ENCODE data around the gene CCL17. TPM values are rescaled to one million over a fixed set of nuclear protein-coding genes. Genes with fewer than 3 reads are reported as not detected.
A peak's percentile ranks its signal among the peaks of the same experiment; 100 is the strongest.

Gene CCL17
- polyA plus RNA-seq, 5 donors = not detected

DNA sequence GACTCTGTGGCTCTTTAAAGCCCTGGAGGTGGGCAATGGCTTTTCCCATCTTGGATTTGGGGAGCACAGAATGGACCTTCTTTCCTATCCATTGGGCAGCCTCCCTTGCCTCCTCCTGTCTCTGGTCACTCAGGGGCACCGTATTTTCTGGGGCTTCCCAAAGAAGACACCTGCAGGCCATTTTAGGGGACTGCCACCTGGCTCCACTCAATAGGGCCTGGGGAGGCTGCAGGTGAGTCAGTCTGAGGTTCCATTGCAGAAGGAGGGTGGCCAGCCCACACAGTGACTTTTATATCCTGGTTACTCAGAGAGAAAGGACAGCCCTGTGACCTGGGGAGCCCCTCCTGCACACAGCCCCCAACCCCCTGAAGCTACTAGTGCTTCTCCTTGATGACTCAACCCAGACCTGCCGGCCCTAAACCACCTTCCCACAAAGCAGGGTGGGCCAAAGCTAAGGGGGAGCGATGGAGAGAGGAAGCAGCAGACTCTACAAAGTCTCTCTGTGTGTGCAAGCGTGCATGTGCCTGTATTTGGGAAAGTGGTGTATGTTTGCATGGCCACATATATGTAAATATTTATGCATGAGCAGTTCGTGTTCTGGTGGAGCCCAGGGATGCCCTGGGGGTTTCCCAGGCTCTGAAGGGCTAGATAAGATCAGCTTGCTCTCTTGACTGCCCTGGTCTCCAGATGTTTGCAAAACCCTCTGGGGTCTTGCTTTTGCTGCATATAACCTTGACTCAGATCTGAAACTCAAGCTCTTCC lies 27.3 kb upstream of the CCL17 start:
- no peak for DNase-seq

DNA sequence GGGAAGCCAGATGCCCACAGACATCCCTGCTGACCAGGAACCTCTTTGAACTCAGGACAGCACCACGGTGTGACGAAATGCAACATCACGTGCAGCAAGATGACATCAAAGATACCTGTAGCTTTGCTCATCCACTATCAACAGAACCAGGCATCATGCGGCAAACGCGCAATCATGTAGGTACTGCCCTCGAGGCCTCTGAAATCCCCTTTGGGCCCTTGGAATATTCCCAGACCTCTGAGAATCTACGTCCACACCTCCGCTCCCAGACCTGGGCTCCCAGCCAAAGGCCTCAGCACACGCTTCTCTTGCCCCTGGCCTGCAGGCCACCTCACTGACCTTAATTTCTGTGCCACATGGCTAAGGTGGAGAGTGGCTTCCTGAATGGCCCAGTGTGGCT lies 25.0 kb upstream of the CCL17 start:
- no peak for DNase-seq

DNA sequence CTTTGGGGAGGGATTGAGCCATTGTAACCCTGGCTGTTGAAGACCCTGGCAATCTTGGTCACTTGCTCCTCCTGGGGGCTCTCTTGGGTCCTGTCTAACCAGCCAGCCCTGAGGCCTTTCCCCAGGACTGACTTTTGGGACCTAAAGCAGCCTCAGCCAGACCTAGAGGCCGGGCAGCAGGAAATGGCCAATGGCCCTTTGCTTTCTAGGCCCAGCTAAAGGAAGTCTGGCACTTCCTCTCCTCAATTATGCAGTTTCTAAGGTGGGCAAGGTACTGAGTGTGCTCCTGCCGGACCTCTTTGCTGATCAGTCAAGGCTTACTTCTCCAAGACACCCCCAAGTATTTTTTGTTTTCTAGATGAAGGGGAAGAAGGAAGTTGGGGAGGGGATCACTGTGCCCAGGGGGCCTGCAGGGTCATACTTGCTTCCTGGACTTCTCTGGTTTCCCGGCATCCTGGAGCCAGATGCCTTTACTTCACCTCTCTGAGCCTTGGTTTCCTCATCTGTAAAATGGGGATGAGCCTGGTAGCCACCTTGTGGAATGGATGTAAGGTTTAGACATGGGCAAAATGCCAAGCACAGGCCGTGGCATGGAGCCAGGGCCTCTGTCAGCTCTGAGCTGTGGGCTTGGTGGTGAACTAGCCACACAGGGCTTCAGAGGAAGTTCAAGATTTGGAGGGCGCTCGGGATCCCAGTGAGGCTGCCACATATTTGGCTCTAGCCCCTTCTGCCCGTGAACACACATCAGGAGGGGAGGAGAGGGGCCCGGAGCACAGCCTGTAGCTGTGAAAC lies 23.7 kb upstream of the CCL17 start:
- no peak for DNase-seq

DNA sequence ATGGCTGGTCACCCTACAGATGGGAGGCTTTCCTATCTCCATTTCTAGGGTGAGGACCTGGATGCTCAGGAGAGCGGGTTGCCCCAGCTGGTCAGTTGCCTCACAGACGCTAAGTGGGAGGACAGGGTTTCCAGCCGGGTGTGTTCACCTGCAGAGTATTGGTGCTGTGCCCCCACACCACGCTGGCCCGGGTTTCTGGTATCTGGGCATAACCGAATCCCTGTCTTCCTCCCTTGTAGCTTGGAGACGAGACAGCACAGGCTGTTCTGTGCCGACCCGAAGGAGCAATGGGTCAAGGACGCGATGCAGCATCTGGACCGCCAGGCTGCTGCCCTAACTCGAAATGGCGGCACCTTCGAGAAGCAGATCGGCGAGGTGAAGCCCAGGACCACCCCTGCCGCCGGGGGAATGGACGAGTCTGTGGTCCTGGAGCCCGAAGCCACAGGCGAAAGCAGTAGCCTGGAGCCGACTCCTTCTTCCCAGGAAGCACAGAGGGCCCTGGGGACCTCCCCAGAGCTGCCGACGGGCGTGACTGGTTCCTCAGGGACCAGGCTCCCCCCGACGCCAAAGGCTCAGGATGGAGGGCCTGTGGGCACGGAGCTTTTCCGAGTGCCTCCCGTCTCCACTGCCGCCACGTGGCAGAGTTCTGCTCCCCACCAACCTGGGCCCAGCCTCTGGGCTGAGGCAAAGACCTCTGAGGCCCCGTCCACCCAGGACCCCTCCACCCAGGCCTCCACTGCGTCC lies 22.6 kb upstream of the CCL17 start:
- no peak for DNase-seq

DNA sequence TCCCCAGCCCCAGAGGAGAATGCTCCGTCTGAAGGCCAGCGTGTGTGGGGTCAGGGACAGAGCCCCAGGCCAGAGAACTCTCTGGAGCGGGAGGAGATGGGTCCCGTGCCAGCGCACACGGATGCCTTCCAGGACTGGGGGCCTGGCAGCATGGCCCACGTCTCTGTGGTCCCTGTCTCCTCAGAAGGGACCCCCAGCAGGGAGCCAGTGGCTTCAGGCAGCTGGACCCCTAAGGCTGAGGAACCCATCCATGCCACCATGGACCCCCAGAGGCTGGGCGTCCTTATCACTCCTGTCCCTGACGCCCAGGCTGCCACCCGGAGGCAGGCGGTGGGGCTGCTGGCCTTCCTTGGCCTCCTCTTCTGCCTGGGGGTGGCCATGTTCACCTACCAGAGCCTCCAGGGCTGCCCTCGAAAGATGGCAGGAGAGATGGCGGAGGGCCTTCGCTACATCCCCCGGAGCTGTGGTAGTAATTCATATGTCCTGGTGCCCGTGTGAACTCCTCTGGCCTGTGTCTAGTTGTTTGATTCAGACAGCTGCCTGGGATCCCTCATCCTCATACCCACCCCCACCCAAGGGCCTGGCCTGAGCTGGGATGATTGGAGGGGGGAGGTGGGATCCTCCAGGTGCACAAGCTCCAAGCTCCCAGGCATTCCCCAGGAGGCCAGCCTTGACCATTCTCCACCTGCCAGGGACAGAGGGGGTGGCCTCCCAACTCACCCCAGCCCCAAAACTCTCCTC lies 21.9 kb upstream of the CCL17 start:
- no peak for DNase-seq

DNA sequence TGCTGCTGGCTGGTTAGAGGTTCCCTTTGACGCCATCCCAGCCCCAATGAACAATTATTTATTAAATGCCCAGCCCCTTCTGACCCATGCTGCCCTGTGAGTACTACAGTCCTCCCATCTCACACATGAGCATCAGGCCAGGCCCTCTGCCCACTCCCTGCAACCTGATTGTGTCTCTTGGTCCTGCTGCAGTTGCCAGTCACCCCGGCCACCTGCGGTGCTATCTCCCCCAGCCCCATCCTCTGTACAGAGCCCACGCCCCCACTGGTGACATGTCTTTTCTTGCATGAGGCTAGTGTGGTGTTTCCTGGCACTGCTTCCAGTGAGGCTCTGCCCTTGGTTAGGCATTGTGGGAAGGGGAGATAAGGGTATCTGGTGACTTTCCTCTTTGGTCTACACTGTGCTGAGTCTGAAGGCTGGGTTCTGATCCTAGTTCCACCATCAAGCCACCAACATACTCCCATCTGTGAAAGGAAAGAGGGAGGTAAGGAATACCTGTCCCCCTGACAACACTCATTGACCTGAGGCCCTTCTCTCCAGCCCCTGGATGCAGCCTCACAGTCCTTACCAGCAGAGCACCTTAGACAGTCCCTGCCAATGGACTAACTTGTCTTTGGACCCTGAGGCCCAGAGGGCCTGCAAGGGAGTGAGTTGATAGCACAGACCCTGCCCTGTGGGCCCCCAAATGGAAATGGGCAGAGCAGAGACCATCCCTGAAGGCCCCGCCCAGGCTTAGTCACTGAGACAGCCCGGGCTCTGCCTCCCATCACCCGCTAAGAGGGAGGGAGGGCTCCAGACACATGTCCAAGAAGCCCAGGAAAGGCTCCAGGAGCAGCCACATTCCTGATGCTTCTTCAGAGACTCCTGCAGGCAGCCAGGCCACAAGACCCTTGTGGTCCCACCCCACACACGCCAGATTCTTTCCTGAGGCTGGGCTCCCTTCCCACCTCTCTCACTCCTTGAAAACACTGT lies 21.0 kb upstream of the CCL17 start:
- no peak for DNase-seq

DNA sequence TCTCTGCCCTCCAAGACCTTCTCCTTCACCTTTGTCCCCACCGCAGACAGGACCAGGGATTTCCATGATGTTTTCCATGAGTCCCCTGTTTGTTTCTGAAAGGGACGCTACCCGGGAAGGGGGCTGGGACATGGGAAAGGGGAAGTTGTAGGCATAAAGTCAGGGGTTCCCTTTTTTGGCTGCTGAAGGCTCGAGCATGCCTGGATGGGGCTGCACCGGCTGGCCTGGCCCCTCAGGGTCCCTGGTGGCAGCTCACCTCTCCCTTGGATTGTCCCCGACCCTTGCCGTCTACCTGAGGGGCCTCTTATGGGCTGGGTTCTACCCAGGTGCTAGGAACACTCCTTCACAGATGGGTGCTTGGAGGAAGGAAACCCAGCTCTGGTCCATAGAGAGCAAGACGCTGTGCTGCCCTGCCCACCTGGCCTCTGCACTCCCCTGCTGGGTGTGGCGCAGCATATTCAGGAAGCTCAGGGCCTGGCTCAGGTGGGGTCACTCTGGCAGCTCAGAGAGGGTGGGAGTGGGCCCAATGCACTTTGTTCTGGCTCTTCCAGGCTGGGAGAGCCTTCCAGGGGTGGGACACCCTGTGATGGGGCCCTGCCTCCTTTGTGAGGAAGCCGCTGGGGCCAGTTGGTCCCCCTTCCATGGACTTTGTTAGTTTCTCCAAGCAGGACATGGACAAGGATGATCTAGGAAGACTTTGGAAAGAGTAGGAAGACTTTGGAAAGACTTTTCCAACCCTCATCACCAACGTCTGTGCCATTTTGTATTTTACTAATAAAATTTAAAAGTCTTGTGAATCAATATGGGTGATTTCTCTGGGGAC lies 20.1 kb upstream of the CCL17 start:
- DNase-seq = no peak

DNA sequence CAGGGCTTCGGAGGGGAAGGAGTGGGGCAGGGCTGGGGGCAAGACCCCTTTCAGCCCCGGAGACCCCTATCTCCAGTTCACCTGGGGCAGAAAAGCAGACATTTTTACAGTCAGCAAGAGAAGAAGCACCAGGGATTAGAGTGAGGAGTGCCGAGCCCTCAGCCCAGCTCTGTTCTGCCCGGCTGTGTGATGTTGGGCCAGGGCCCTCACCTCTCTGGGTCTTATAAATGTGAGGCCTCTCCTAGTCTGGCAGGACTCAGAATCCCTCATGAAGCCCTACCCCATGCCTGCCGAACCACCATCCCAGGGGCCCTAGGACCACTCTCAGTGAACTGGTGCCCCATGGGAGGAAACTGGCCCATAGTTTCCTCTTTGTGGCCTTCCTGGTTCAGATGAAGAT lies 19.5 kb upstream of the CCL17 start:
- DNase-seq = no peak

DNA sequence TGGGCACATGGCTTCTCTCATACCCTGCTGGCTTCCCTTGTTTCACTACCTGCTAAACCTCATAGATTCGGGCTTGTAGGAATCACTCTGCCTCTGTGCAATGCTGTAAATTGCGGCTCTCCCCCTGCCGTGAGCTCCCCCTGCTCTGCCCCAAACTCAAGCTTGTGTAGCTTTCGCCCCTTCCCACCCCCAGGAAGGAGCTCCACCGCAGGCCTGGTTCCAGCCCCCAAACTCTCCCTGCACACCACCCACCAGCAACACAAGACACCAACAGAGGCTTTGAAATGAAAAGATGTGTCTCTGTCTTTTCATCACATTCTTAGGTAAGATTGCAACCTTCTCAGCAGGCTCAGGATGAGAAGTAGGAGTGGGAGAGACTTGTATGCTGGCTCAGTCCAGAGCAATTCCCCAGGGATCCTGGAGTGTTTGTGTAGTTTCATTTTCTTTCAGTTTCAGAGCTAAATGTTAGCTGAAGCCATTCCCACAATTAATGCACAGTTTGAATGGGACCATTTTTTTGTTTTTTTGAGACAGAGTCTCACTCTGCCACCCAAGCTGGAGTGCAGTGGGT lies 18.1 kb upstream of the CCL17 start:
- DNase-seq = no peak

DNA sequence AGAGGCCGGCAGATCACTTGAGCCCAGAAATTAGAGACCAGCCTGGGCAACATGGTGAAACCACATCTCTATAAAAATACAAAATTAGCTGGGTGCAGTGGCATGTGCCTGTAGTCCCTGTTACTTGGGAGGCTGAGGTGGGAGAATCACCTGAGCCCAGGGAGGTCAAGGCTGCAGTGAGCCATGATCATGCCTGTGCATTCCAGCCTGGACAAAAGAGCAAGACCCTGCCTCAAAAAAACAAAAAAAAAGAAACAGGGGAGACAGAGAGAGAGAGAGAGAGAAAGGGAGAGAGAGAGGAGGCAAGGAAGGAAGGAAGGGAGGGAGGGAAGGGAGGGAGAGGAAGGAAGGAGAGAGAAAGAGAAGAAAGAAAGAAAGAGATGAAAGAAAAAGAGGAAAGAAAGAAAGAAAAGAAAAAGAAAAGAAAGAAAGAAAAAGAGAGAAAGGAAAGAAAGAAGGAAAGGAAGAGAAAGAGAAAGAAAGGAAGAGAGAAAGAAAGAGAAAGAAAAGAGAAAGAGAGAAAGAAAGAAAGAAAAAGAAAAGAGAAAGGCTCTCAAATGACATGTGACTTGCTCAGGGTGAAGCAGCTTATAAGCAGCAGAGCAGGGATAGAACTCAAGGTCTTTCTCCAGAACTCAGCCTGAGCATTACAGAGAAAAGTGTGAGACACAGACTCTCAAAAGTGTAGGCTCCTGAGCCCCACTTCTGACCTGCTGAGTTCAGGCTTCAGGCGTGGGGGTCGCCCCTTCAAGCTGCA lies 16.8 kb upstream of the CCL17 start:
- no peak for DNase-seq

DNA sequence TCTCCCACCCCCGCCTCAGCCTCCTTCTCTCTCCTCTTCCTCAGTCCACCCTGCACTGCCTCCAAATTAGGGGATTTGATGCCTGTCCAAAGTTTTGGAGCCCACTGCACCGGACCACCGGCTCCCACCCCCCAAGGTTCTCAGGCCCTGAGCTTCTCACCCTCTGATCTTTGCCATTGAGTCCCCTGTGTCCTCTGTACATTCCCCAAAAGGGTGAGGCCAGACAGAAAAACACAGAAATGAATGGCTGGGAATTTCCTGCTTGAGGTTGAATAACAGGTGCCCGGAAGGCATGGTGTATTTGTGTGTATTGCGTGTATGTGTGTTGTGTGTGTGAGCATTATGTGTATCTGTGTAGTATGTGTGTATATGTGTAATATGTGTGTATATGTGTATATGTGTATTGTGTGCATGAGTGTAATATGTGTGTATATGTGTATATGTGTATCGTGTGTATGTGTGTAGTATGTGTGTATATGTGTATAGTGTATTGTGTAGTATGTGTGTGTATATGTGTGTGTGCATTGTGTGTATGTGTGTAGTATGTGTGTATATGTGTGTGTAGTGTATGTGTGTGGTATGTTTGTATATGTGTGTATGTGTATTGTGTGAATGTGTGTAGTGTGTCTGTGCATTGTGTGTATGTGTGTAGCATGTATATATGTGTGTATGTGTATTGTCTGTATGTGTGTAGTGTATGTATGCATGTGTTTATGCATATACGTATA lies 16.0 kb upstream of the CCL17 start:
- DNase-seq = no peak

DNA sequence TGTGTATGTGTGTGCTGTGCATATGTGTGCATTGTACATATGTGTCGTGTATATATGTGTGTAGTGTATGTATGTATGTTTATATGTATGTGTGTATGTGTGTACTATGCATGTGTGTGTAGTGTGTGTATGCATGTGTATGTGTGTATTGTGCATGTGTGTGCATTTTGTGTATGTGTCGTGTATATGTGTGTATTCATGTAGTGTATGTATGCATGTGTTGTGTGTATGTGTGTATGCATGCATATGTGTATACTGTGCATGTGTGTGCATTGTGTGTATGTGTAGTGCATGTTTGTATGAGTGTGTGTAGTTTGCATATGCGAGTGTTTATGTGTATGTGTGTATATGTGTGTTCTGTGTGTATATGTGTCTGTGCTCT lies 15.5 kb upstream of the CCL17 start:
- DNase-seq = no peak

DNA sequence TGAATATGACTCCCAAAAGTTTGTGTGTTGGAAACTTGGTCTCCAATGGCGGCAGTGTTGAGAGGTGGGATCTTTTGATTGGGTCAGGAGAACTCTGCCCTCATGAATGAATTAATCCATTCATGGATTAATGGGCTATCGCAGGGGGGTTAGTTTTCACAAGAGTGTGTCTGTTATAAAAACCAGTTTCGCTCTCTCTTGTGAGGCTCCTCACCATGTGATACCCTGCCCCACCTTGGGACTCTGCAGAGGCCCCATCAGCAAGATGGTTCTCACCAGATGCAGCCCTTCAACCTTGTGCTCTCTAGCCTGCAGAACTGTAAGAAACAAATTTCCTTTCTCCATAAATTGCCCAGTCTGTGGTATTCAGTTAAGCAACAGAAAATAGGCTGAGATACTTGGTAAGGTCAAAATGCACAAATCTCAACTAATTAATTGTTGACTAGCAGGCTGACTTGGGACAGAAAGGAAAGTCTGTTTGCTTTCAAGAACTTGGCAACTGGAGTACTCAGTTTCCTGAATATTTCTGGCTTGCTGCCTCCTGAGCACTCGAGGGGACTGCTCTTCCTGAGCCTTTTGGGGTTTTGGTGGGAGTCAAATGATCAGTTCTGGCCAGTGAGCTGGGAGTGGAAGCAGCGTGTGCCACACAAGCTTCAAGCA lies 13.8 kb upstream of the CCL17 start:
- peak in 1 of 2 donors; percentile 32 for DNase-seq

DNA sequence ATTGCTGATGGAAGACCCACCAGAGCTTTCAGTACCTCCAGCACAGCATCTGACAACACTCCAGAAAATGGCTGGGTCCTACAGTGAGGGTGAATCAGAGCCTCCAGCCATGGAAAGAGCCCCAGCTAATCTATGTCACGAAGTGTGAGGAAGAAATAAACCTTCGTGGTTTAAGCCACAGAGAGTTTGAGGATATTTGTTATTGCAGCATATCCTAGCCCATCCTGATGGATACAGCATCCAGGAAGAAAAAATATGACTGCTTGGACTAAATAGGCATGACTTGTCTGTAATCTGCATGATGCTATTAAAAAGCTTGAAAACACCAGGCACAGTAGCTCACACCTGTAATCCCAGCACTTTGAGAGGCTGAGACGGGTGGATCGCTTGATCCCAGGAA lies 13.3 kb upstream of the CCL17 start:
- DNase-seq = no peak

DNA sequence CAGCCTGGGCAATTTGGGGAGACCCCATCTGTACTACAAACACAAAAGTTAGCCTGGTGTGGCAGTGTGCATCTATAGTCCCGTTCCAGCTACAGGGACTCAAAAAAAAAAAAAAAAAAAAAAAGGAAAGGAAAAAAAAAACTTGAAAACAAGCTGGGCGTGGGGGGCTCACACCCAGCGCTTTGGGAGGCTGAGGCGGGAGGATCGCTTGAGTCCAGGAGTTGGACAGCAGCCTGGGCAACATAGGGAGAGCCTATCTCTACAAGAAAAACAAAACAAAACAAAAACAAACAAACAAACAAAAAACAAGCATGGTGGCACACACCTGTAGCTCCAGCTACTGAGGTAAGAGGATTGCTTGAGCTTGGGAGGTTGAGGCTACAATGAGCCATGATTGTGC lies 12.9 kb upstream of the CCL17 start:
- DNase-seq = no peak

DNA sequence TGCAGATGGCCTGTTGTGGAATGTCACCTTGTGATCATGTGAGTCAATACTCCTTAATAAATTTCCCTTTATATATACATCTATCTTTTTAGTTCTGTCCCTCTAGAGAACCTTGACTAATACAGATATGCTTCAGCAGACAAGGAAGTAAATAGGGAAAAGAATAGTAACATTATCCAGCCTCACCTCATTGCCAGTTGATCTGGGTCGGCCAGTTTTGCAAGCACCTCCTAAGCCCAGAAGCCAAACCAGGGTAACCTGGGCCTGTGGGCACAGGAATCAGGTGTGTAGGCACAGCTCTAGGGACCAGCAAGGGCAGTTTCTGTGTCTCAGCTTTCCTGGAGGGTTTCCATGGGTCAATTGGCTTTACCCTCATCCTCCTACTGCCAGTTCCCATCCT lies 11.9 kb upstream of the CCL17 start:
- DNase-seq = no peak

DNA sequence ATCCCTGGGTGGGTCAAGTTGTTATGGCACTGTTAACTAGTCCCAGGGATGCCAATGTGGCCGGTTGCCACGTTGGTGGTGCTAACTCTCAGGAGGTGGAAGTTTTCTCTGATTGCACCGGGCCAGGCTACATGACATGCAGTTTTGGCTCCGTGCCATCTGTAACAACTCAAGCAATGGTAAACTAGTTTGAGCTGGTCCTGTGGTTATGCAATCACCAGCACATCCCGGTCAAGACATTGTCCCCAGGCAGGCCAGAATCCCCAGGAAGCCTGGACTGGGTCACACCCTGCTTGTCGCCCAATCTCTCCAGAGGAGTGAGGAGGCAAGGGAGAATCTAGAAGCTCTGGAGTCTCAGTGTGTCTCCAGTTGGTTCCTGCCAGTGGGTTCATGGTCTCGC lies 10.1 kb upstream of the CCL17 start:
- no peak for DNase-seq

Data from right lung (tissue), 5 donors.